ENCODE measurements around the gene NME5. TPM values are rescaled to one million over a fixed set of nuclear protein-coding genes. Genes with fewer than 3 reads are reported as not detected.

Gene NME5
- total and polyA plus RNA-seq, 4 donors, result 0.09 to 1.3 (median 0.40) TPM

- no peak overlapping the region for H3K4me3 ChIP-seq (ENCODE audit: low read depth in 1 of 3, low read length in 3 of 3)
These were observed 42.9 kb downstream of the NME5 start for GRCh38 chr5:138096363-138096762.

GRCh38 chr5:138095100-138095907 lies 43.9 kb downstream of the NME5 start:
- DNase-seq (ENCODE audit: low spot score), result no peak
- no peak overlapping the region for H3K27ac ChIP-seq (ENCODE audit: low read depth in 1 of 2, low read length in 2 of 2)
- no peaks in the 10 kb centered on the region for H3K9me3 ChIP-seq (ENCODE audit: control insufficient read depth in 4 of 4, low read length in 3 of 4)
- H3K36me3 ChIP-seq (ENCODE audit: control insufficient read depth in 4 of 4, insufficient read depth in 3 of 4, low read depth in 1 of 4, low read length in 3 of 4), result no peaks in the 10 kb centered on the region
- H3K9ac ChIP-seq (ENCODE audit: low read depth in 1 of 2, low read length in 2 of 2), result no peak overlapping the region
- no peak overlapping the region for H3K4me3 ChIP-seq (ENCODE audit: low read depth in 1 of 3, low read length in 3 of 3)
- TF ChIP-seq, protein P1, sequence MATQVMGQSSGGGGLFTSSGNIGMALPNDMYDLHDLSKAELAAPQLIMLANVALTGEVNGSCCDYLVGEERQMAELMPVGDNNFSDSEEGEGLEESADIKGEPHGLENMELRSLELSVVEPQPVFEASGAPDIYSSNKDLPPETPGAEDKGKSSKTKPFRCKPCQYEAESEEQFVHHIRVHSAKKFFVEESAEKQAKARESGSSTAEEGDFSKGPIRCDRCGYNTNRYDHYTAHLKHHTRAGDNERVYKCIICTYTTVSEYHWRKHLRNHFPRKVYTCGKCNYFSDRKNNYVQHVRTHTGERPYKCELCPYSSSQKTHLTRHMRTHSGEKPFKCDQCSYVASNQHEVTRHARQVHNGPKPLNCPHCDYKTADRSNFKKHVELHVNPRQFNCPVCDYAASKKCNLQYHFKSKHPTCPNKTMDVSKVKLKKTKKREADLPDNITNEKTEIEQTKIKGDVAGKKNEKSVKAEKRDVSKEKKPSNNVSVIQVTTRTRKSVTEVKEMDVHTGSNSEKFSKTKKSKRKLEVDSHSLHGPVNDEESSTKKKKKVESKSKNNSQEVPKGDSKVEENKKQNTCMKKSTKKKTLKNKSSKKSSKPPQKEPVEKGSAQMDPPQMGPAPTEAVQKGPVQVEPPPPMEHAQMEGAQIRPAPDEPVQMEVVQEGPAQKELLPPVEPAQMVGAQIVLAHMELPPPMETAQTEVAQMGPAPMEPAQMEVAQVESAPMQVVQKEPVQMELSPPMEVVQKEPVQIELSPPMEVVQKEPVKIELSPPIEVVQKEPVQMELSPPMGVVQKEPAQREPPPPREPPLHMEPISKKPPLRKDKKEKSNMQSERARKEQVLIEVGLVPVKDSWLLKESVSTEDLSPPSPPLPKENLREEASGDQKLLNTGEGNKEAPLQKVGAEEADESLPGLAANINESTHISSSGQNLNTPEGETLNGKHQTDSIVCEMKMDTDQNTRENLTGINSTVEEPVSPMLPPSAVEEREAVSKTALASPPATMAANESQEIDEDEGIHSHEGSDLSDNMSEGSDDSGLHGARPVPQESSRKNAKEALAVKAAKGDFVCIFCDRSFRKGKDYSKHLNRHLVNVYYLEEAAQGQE (IDR thresholded peaks at IDR 0.05), result no peak
- no peak for TF ChIP-seq EGR1 (IDR thresholded peaks at IDR 0.05; ENCODE audit: low read depth in 2 of 2)
- TF ChIP-seq GABPA (IDR thresholded peaks at IDR 0.05 in 1 of 2, conservative IDR thresholded peaks at IDR 0.05 in 1 of 2), result no peak
- TF ChIP-seq TAF1 (conservative IDR thresholded peaks at IDR 0.05), result no peak
- TF ChIP-seq, protein P2, sequence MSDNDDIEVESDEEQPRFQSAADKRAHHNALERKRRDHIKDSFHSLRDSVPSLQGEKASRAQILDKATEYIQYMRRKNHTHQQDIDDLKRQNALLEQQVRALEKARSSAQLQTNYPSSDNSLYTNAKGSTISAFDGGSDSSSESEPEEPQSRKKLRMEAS (IDR thresholded peaks at IDR 0.05), result no peak
- TF ChIP-seq YY1 (IDR thresholded peaks at IDR 0.05), result no peak
- TF ChIP-seq HNF4G (IDR thresholded peaks at IDR 0.05), result no peak
- TF ChIP-seq HNF4A (conservative IDR thresholded peaks at IDR 0.05), result no peak
- no peak for TF ChIP-seq SP1 (IDR thresholded peaks at IDR 0.05)
- TF ChIP-seq RAD21 (IDR thresholded peaks at IDR 0.05), result no peak
- no peak for TF ChIP-seq RXRA (IDR thresholded peaks at IDR 0.05)
- 43% methylated on average over 4 of the region's 4 CpGs for WGBS
- H3K4me1 ChIP-seq (ENCODE audit: control insufficient read depth in 4 of 4, insufficient read depth in 4 of 4, low read length in 3 of 4), result no peaks in the 10 kb centered on the region
- no peaks in the 10 kb centered on the region for H3K27me3 ChIP-seq (ENCODE audit: control insufficient read depth in 4 of 4, insufficient read depth in 4 of 4, low read length in 3 of 4)

More at GRCh38 chr5:138096363-138096762, 42.9 kb downstream of the NME5 start:
- no peak for DNase-seq (ENCODE audit: low spot score)
- H3K9me3 ChIP-seq (ENCODE audit: control insufficient read depth in 4 of 4, low read length in 3 of 4), result no peaks in the 10 kb centered on the region
- H3K4me1 ChIP-seq (ENCODE audit: control insufficient read depth in 4 of 4, insufficient read depth in 4 of 4, low read length in 3 of 4), result no peaks in the 10 kb centered on the region
- TF ChIP-seq ATF3 (IDR thresholded peaks at IDR 0.05) (no peak), YY1 (IDR thresholded peaks at IDR 0.05) (no peak), NR2F2 (IDR thresholded peaks at IDR 0.05) (no peak)
- TF ChIP-seq, protein P1 (IDR thresholded peaks at IDR 0.05), result no peak
- H3K36me3 ChIP-seq (ENCODE audit: control insufficient read depth in 4 of 4, insufficient read depth in 3 of 4, low read depth in 1 of 4, low read length in 3 of 4), result no peaks in the 10 kb centered on the region
- H3K27me3 ChIP-seq (ENCODE audit: control insufficient read depth in 4 of 4, insufficient read depth in 4 of 4, low read length in 3 of 4), result no peaks in the 10 kb centered on the region
- no peak overlapping the region for H3K9ac ChIP-seq (ENCODE audit: low read depth in 1 of 2, low read length in 2 of 2)
- 77% methylated on average over 2 of the region's 2 CpGs for WGBS
- no peak overlapping the region for H3K27ac ChIP-seq (ENCODE audit: low read depth in 1 of 2, low read length in 2 of 2)

All from liver (tissue), 9 donors.